ENCODE measurements around the gene TNRC6C.

The TNRC6C gene

GRCh38 chr17:77941004-77941403 is 17.5 kb upstream of the TNRC6C start:
- TF ChIP-seq ZNF70 (CRISPR knock-in tag; IDR thresholded peaks at IDR 0.05) (no peak), POU6F1 (CRISPR knock-in tag; IDR thresholded peaks at IDR 0.05; ENCODE audit: borderline replicate concordance, low read depth) (no peak), ZFP30 (CRISPR knock-in tag; IDR thresholded peaks at IDR 0.05) (no peak), ZC3H10 (CRISPR knock-in tag; IDR thresholded peaks at IDR 0.05) (no peak), TOX (CRISPR knock-in tag; IDR thresholded peaks at IDR 0.05; ENCODE audit: borderline replicate concordance) (no peak), ZNF8 (CRISPR knock-in tag; IDR thresholded peaks at IDR 0.05) (no peak), ESRRG (CRISPR knock-in tag; IDR thresholded peaks at IDR 0.05) (no peak), GLIS3 (CRISPR knock-in tag; IDR thresholded peaks at IDR 0.05) (no peak), BACH2 (CRISPR knock-in tag; IDR thresholded peaks at IDR 0.05; ENCODE audit: borderline replicate concordance) (no peak), PATZ1 (CRISPR knock-in tag; IDR thresholded peaks at IDR 0.05; ENCODE audit: borderline replicate concordance) (no peak), ZFP3 (CRISPR knock-in tag; IDR thresholded peaks at IDR 0.05) (no peak), ARNTL (CRISPR knock-in tag; IDR thresholded peaks at IDR 0.05; ENCODE audit: borderline replicate concordance, low read depth) (no peak), PPARA (CRISPR knock-in tag; IDR thresholded peaks at IDR 0.05; ENCODE audit: borderline replicate concordance) (no peak), TCF4 (CRISPR knock-in tag; IDR thresholded peaks at IDR 0.05; ENCODE audit: borderline replicate concordance) (no peak), SNAI2 (CRISPR knock-in tag; IDR thresholded peaks at IDR 0.05) (no peak), RARB (CRISPR knock-in tag; IDR thresholded peaks at IDR 0.05) (no peak), CREB5 (CRISPR knock-in tag; IDR thresholded peaks at IDR 0.05; ENCODE audit: low read depth) (no peak), CSRNP3 (CRISPR knock-in tag; IDR thresholded peaks at IDR 0.05) (no peak)
- no peak for ATAC-seq

GRCh38 chr17:77942112-77942988 is 16.2 kb upstream of the TNRC6C start:
- TF ChIP-seq CREB5 (CRISPR knock-in tag; IDR thresholded peaks at IDR 0.05; ENCODE audit: low read depth) = no peak
- TF ChIP-seq BACH2 (CRISPR knock-in tag; IDR thresholded peaks at IDR 0.05; ENCODE audit: borderline replicate concordance) = no peak
- TF ChIP-seq CSRNP3 (CRISPR knock-in tag; IDR thresholded peaks at IDR 0.05) = no peak
- no peak for ATAC-seq

GRCh38 chr17:77943971-77944370 is 14.5 kb upstream of the TNRC6C start:
- ATAC-seq = no peak
- no peak for TF ChIP-seq BACH2 (CRISPR knock-in tag; IDR thresholded peaks at IDR 0.05; ENCODE audit: borderline replicate concordance)
- TF ChIP-seq PPARA (CRISPR knock-in tag; IDR thresholded peaks at IDR 0.05; ENCODE audit: borderline replicate concordance) = no peak
- no peak for TF ChIP-seq CREB5 (CRISPR knock-in tag; IDR thresholded peaks at IDR 0.05; ENCODE audit: low read depth)
- no peak for TF ChIP-seq ZNF70 (CRISPR knock-in tag; IDR thresholded peaks at IDR 0.05)
- no peak for TF ChIP-seq ZNF8 (CRISPR knock-in tag; IDR thresholded peaks at IDR 0.05)
- no peak for TF ChIP-seq ISL1 (CRISPR knock-in tag; IDR thresholded peaks at IDR 0.05)
- TF ChIP-seq ESRRG (CRISPR knock-in tag; IDR thresholded peaks at IDR 0.05) = no peak
- no peak for TF ChIP-seq PATZ1 (CRISPR knock-in tag; IDR thresholded peaks at IDR 0.05; ENCODE audit: borderline replicate concordance)
- TF ChIP-seq TSHZ2 (CRISPR knock-in tag; IDR thresholded peaks at IDR 0.05) = no peak
- no peak for TF ChIP-seq TCF4 (CRISPR knock-in tag; IDR thresholded peaks at IDR 0.05; ENCODE audit: borderline replicate concordance)

Data from SK-N-SH treated with all-trans-retinoic acid at 6 μM for 48 hours (cell line).